GM06990 (cell line): ENCODE data around the gene HTD2.
A peak's percentile ranks its signal among the peaks of the same experiment; 100 is the strongest.

Experiments
- DNase-seq: peaks from one replicate; pipeline ENCODE4 v3.0.0-alpha.2; 2011; ENCODE audit not compliant: insufficient read length; ENCODE audit errors: extremely low read depth
- H3K27me3 ChIP-seq: replicated peaks from 2 replicates; pipeline ENCODE4 v1.6.0; 2011; ENCODE audit warnings: low read length; ENCODE audit not compliant: control insufficient read depth, insufficient read depth
- H3K36me3 ChIP-seq: 2 replicates; pipeline ENCODE4 v1.5.1; 2011; ENCODE audit warnings: low read length; ENCODE audit not compliant: control insufficient read depth, insufficient read depth
- H3K4me3 ChIP-seq: replicated peaks from 2 replicates; pipeline ENCODE4 v1.5.1; 2011; ENCODE audit warnings: low read depth, mild to moderate bottlenecking, control low read depth, low read length
- CTCF ChIP-seq: IDR thresholded peaks from 2 replicates; pipeline ENCODE4 v1.5.1; 2011; ENCODE audit warnings: low read length, control low read depth, mild to moderate bottlenecking, inconsistent platforms; ENCODE audit not compliant: insufficient read depth, poor library complexity, severe bottlenecking

Gene HTD2

GRCh38 chr3:58298190-58298589 is 8.1 kb upstream of the HTD2 start:
- no peak for TF ChIP-seq CTCF
- DNase-seq, result no peak
- Histone ChIP-seq H3K27me3 (no peaks in the 10 kb centered on the region), H3K36me3 (peaks cover 2% of the 10 kb centered on the region; the same call in 1 of the 2 replicates), H3K4me3 (no peak overlapping the region)

- no peaks in the 10 kb centered on the region for H3K36me3 ChIP-seq
- TF ChIP-seq CTCF, result no peak
- H3K4me3 ChIP-seq, result no peak overlapping the region
- H3K27me3 ChIP-seq, result no peaks in the 10 kb centered on the region
- no peak for DNase-seq
Observed at GRCh38 chr3:58299075-58299474, 7.2 kb upstream of the HTD2 start.

GRCh38 chr3:58299839-58300516 is 6.3 kb upstream of the HTD2 start:
- no peak for DNase-seq
- no peaks in the 10 kb centered on the region for H3K27me3 ChIP-seq
- H3K36me3 ChIP-seq, result no peaks in the 10 kb centered on the region
- peak; percentile 36 for TF ChIP-seq CTCF
- H3K4me3 ChIP-seq, result no peak overlapping the region

GRCh38 chr3:58307639-58308215 is 1.4 kb downstream of the HTD2 start:
- peak; percentile 57 for TF ChIP-seq CTCF
- H3K4me3 ChIP-seq, result peak overlapping the region; percentile 93
- H3K36me3 ChIP-seq, result peaks cover 7% of the 10 kb centered on the region
- DNase-seq, result peak; percentile 28
- H3K27me3 ChIP-seq, result no peaks in the 10 kb centered on the region

GRCh38 chr3:58308728-58309127 is 2.4 kb downstream of the HTD2 start:
- Histone ChIP-seq H3K36me3 (peaks cover 7% of the 10 kb centered on the region), H3K27me3 (no peaks in the 10 kb centered on the region), H3K4me3 (no peak overlapping the region)
- no peak for TF ChIP-seq CTCF
- no peak for DNase-seq
